GM21723 (cell line): ENCODE data around the gene SLC7A14.
"Not testable (repeated sequence)": the region's sequence is repeated elsewhere in the genome, so short reads cannot be mapped to it uniquely, and the experiment has no call there.

Source experiments
- ATAC-seq: cut with Tn5 transposase; IDR thresholded peaks from one replicate; pipeline ENCODE4 v1.9.1; 2021; ENCODE audit warnings: mild to moderate bottlenecking, moderate library complexity; ENCODE audit not compliant: unreplicated experiment

The SLC7A14 gene

DNA sequence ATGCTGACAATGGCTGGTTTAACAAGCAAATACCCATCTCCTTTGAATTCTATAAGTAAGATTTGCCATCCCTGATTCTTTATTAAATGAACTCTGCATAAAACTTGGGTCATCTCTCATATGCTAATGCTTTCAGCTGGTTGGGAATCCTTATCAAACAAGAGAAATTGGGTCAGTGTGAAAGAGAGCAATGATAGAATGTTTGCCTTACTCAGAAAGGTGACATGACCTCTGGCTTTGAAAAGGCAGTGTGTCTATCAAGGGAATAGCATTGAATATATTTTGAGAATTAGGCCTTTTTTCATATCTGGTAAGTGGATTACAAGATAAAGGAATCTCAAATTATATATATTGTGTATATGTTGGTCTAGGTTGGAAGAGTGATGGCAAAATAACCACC, 8.7 kb upstream of the SLC7A14 start:
- no peak for ATAC-seq

DNA sequence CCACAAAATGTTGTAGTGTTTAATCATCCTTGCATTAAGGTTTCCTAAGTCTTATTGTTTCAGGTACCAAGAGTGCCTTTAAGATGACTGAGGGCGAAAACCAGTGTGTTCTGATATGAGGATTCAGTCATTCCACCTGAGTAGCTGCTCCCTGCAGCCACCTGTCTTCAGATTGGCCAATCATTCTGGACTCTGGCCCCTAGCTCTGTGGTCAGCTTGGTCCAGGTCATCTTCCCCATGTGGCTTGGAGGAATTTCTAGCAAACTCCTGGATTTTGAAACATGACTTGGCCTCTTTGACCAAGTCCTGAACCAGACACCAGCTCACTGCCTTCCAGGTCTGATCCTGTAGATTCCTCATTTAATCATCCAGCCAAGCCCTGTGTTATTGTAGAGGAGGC, 7.8 kb upstream of the SLC7A14 start:
- ATAC-seq = no peak

GRCh38 chr3:170589113-170589512, 3.2 kb upstream of the SLC7A14 start:
- ATAC-seq = no peak

DNA sequence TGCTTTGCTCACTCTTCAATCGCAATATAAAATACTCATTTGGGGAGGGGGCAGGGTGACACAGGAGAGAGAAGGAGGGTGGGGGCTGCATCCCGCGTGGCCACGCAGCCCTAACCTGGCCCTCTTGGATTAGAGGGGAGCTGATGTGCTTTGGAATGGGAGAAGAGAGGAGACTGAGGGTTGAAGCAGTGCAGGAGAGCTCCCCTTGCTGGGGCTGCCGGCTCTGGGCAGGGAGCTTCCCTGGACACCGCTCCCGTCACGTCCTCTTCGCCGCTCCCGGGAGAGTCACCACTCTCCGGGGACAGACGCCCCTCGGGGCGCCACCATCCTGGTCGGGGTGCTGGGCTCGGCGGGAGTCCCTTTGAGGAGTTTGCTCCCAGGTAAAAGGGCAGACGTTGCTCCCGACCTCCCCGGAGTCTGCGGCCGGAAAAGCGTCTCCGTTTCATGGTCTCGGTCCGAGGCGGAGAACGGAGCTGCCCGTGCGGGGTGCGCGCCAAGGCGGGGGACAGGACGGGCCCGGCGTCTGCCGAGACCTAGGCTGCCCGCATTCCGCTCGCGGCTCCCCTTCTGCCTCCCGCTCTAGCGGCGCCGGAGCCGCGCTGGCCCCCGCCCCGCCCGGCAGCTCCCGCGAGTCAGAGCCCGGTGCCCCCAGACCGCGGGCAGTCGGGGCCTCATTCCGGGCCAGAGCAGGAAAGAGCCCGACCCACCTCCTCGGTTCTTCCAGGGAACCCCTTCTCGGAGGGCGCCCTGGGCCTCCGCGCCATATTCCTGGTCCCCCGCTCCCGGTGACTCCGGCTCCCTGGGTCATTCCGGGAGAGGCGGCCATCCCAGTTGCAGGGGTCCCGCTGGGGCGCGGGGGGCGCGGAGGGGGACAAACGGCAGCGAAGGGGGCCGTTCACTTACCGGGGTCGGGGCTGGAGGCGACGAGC, 603 bp downstream of the SLC7A14 start:
- no peak for ATAC-seq

DNA sequence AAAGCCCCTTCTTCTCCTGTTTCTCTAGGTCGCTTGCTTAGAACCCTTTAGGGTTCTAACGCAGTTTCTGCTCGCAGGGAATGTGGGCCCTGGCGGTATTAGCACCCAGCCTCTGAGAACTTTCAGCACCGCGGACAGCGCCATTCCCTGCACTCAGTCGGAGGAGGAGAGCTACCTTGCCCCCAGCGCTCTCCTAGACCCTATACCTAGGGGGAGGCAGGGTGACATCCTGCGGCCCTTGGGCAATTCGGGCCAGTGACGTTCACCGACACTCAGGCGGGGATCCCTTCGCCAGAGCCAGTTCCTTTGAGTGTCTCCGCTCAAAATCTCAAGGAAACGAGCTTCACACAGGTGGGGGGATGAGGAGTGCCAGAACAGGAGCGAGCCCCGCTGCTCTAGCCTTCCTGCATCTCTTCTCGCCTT, 1.3 kb downstream of the SLC7A14 start:
- peak; percentile 68 for ATAC-seq

- ATAC-seq = no peak
Observed at GRCh38 chr3:170579646-170580045, 6.2 kb downstream of the SLC7A14 start.

DNA sequence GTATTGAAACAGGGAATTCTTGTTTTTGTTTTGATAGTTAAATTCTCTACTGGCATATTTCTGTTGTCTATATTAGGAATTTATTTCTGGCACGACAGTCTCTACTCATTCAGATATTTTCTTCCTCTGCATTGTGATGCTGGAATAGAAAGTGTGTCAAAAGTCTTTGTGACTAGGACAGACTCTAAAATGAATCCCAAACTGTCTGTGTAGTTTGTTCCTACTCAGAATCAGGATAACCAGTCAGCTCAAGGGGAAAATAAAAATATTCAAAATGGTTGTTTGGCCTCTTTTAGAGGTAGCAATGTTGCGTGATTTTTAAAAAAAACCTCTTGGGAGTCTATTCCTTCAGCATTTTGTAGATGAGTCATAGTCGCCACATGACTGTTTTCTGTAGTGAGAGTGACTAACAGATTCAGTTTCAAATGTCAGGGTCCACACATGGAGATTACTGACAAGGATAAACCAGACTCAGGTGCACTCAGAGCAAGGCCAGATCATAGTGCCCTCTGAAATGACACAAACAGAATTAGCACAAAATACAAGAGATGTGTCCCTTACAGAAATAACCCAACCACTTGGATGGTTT, 13.1 kb downstream of the SLC7A14 start:
- peak; percentile 97 for ATAC-seq

DNA sequence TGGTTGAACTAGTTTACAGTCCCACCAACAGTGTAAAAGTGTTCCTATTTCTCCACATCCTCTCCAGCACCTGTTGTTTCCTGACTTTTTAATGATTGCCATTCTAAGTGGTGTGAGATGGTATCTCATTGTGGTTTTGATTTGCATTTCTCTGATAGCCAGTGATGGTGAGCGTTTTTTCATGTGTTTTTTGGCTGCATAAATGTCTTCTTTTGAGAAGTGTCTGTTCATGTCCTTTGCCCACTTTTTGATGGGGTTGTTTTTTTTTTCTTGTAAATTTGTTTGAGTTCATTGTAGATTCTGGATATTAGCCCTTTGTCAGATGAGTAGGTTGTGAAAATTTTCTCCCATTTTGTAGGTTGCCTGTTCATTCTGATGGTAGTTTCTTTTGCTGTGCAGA, 18.3 kb downstream of the SLC7A14 start:
- ATAC-seq = not testable (repeated sequence)

- ATAC-seq = no peak
Observed at GRCh38 chr3:170566413-170566812, 19.5 kb downstream of the SLC7A14 start.

- ATAC-seq = no peak
Observed at GRCh38 chr3:170565495-170565894, 20.4 kb downstream of the SLC7A14 start.

GRCh38 chr3:170564664-170565063, 21.2 kb downstream of the SLC7A14 start:
- peak; percentile 42 for ATAC-seq

DNA sequence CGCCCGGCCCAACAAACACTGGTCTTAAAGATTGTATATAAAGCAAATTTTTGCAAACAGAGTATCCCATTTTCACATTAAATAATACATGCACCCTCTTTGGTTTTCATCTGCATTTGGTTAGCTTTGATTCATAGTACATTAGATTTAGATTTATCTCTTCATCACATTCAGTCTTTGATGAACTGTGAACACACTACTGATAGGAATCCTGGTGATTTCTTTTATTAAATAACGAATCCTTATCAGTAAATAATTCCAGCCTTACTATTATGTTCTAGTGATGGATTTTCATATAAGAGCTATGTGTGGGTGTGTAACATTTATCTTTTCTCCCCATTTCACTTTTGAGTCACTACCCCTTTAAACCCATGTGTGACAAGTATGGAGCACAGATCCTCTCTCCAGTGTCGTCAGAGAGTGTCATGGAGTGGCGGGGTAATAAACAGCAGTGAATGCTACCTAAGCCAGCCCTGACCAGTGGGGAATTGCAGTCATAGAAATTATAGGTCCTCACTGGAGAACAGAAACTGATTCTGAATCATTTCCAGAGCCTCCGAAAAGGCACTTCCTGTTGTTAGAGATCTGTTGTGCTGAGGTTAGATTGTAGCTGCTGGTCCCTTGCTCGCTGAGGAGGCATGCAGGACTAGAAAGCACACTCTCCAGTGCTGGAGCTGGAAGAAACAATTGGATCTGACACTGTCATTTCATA, 22.0 kb downstream of the SLC7A14 start:
- peak; percentile 84 for ATAC-seq

DNA sequence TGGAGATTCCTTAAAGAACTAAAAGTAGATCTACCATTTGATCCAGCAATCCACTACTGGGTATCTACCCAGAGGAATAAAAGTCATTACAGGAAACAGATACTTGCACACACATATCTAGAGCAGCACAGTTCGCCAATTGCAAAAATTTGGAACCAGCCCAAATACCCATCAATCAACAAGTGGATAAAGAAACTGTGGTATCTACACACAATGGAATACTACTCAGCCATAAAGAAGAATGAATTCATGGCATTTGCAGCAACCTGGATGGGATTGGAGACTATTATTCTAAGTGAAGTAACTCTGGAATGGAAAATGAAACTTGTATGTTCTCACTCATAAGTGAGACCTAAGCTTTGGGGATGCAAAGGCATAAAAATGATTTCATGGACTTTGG, 23.8 kb downstream of the SLC7A14 start:
- no peak for ATAC-seq

DNA sequence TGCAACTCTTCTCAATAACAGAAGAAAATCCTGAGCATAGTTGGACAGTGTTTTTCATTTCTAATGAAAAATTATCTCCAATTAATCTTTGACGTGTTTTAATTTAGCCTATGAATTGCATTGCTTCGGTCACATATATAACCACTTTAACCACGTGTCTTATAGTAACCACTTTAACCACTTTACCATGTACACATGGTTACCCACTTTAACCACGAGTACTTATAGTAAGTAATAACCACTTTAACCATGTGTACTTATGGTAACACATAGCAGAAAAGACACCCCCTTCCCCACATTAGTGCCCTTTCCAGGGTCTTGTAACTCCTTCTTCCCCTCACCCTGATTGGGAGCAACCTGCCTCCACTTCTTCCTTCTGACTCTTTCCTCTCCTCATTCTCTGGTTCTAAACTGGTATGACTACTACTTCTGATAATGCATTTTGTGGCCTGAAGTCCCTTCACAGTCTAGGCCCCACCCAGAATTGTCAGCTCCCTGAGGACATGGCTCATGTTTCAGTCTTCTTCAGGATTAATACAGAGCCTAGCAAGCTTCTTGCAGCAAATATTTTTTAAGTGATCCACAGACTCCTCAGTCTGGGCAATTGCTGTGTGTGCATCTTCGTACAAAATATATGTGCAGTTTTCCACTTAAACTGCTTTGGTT, 25.0 kb downstream of the SLC7A14 start:
- no peak for ATAC-seq

GRCh38 chr3:170560296-170560695, 25.6 kb downstream of the SLC7A14 start:
- no peak for ATAC-seq

- ATAC-seq = no peak
Observed at GRCh38 chr3:170558427-170558826, 27.4 kb downstream of the SLC7A14 start.

GRCh38 chr3:170555329-170555728, 30.5 kb downstream of the SLC7A14 start:
- ATAC-seq = no peak

DNA sequence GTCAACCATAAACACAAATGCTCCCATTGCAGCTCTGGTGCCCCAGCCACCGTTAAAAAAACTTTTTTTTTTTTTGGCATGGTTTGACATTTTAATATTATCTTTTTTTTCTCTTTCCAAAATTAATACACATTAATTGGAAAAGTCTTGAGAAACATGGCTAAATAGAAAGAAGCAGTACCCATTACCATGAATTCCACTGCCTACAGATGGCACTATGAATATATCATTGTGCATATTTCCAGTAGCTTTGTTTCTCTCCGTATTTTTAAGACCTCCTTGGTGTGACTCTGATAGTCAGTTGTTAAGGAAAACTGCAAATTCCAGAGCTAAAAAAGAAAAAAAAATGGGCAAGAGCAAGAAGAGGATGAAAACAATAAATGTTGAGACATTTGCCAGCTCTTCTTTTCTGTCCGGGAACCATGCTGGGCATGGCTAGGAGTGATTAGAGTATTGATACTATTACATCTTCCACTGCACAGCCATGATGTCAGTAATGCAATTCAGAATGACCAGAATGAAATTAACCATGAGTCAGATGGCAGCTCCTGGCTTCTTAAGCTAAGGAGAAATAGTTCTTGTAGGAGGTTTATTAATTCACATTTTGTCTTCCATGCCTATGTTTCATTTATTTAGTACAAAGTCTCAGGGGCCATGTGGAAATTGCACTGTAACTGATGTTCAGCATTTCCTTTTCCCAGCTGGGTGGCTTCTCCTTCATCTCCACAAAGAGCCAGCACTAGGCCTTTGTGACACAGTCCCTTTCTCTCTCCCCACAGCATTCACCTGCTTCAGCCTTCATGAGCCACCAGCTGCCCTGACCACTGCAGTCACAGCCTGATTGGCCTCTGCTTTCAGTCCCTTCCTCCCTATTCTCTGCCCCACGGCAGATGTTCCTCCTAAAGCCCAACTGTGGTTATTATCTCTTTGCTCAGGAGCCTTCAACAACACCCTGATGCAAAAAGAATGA, 31.8 kb downstream of the SLC7A14 start:
- ATAC-seq = no peak

GRCh38 chr3:170551252-170551651, 34.6 kb downstream of the SLC7A14 start:
- no peak for ATAC-seq

- ATAC-seq = no peak
Observed at GRCh38 chr3:170542704-170543103, 43.2 kb downstream of the SLC7A14 start.
